ENCODE results near the gene GRM5.

GRCh38 chr11:88511006-88511405, 554.8 kb downstream of the GRM5 start:
- no peak for TF ChIP-seq CTCF (IDR thresholded peaks at IDR 0.05)
- TF ChIP-seq POLR2A (IDR thresholded peaks at IDR 0.05), result no peak
